Cerebellar cortex (tissue), 1 donor: ENCODE measurements around the gene RABGGTA.

Experiments used
- DNase-seq: peaks from one replicate; pipeline ENCODE4 v3.0.0-alpha.2; 2015; ENCODE audit warnings: low spot score

Gene RABGGTA, protein sequence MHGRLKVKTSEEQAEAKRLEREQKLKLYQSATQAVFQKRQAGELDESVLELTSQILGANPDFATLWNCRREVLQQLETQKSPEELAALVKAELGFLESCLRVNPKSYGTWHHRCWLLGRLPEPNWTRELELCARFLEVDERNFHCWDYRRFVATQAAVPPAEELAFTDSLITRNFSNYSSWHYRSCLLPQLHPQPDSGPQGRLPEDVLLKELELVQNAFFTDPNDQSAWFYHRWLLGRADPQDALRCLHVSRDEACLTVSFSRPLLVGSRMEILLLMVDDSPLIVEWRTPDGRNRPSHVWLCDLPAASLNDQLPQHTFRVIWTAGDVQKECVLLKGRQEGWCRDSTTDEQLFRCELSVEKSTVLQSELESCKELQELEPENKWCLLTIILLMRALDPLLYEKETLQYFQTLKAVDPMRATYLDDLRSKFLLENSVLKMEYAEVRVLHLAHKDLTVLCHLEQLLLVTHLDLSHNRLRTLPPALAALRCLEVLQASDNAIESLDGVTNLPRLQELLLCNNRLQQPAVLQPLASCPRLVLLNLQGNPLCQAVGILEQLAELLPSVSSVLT

DNA sequence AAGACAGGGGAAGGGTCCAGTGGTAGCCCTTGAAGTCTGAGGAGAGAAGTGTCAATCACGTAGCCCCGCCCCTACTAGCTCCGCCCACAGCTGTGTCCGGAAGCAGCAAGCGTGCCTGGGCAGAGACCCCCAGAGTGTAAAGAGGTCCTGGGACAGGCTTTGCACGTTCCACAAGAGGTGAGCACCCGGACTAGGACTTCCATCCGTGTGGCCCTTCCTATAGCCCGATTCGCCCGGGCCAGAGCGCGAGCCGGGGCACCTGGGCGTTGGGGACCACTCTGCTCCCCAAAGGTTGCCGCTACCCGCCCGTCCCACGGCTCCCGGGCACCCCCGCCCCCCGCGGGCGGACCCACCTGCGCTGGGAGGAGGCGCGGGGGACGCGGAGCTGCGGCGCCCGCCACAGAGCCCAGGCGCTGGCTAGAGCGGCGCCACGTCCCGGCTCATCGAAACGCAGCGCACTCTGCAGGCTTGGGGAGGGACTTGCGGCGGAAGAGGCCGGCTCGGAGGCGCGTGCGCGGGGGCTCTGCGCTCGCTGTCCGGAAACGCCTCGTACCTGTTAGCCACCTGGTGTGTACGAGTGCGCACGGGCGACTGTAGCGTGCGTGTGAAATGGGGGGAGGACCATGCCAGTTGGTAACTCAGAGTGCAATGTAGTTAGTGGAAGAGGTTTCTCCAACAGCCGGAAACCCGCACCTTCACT, at the start of gene RABGGTA:
Gene RABGGTA, minus strand, starts transcription at position 464 of the 700 bp plus-strand sequence. CDS start 482 bp downstream, outside the sequence.
- peak; percentile 88 for DNase-seq

DNA sequence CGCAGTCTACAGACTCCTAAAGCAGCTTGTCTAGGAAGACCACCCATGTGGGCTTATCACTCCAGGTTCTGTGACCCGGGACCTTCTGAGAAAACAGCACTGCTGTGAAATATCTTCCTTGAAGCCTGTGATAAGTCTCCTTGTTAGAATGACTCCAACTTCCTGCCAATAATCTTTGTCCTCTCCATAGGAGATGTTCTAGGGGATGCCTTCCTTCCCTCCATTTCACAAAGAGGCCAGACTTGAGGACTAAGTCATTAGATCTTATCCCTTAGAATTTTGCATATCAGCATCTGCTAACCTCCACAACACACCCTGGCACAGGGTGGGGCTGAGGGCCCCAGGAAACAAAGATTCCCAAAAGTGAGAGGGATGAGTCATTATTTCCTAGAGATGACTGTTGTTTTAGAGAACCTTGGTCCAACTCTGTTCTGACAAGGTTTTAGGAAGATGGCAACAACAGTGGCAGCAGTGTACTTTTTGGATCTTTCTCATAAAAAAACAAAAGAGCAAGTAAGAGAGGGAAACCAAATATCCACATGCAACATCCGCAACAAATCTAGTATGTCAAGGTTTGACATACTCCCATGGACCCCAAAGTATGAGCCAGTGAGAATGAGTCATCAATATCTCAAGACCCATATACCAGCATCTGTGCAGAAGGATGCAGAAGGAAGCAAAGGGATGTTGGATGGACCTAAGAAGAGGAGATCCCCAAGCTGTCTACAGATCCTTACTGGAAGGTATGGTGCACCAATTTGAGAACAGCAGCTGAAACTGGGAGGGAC, 45.9 kb upstream of the RABGGTA start:
- DNase-seq, result no peak

DNA sequence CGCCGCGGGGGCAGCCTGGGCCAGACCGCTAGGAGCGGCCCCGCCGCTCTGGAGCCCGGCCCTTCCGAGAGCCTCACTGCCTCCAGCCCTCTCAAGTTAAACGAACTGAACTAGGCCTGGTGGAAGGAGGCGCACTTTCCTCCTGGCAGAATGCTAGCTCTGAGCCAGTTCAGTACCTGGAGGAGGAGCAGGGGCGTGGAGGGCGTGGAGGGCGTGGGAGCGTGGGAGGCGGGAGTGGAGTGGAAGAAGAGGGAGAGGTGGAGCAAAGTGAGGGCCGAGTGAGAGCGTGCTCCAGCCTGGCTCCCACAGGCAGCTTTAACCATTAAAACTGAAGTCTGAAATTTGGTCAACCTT, 45.2 kb upstream of the RABGGTA start:
- DNase-seq, result no peak

DNA sequence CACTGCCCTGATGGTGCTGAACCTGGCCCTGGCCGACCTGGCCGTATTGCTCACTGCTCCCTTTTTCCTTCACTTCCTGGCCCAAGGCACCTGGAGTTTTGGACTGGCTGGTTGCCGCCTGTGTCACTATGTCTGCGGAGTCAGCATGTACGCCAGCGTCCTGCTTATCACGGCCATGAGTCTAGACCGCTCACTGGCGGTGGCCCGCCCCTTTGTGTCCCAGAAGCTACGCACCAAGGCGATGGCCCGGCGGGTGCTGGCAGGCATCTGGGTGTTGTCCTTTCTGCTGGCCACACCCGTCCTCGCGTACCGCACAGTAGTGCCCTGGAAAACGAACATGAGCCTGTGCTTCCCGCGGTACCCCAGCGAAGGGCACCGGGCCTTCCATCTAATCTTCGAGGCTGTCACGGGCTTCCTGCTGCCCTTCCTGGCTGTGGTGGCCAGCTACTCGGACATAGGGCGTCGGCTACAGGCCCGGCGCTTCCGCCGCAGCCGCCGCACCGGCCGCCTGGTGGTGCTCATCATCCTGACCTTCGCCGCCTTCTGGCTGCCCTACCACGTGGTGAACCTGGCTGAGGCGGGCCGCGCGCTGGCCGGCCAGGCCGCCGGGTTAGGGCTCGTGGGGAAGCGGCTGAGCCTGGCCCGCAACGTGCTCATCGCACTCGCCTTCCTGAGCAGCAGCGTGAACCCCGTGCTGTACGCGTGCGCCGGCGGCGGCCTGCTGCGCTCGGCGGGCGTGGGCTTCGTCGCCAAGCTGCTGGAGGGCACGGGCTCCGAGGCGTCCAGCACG, 44.6 kb upstream of the RABGGTA start:
- no peak for DNase-seq

DNA sequence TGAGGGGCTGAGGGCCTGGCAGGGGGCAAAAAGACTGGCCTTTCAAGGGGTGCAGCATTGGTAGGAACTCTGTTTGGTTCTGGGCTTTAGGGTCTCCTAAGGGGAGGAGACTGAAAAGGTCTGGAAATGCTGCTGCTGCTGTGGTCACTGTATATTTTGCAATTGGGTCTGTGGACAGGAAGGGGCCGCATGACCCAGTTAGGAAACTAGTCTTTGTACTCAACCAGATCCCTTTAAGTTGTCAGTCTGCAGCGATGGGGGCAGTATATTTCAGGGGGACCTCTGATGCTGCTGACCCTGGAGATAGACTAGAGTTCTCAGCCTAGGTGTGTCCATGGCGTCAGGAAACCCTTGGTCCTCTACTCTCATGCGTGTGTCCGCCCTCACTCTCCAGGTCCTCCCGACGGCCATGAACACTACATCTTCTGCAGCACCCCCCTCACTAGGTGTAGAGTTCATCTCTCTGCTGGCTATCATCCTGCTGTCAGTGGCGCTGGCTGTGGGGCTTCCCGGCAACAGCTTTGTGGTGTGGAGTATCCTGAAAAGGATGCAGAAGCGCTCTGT, 43.9 kb upstream of the RABGGTA start:
- DNase-seq, result no peak

DNA sequence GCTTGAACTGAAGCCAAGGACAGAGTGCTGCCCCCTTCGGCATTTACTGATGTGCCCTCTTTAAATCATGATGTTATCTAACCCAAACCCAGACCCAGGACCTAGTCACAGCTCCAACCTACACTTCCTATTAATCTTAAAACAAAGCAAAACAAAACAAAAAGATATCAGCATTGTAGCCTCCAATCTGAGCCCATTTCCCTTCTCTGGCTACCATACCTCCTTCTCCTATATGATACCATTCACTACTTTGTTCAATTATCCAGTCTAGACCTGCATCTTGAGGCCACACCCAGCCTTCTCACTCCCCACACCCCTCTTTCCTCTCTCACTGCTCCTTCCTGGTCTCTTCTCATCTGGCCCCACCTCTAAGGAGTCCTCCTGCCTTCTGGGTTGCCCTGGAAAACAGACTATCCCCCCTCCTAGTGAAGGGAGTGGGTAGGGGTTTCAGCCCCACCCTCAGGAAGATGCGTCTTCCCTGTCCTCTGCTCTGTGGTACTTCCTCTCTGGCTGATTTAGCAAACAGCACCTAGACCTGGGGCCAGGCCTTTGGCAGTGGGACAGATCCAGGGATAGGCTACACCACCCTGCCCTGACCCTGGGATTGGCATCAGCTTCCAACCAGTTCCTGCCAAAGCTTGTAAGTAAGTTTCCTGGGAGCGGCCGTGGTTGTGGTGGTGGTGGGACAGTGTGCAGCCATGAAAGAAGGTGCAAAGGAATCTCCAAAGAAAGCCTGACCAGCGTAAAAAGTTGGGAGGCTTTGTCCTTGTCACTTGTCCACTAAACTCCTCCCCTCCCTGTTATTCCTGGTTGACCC, 43.2 kb upstream of the RABGGTA start:
- no peak for DNase-seq

DNA sequence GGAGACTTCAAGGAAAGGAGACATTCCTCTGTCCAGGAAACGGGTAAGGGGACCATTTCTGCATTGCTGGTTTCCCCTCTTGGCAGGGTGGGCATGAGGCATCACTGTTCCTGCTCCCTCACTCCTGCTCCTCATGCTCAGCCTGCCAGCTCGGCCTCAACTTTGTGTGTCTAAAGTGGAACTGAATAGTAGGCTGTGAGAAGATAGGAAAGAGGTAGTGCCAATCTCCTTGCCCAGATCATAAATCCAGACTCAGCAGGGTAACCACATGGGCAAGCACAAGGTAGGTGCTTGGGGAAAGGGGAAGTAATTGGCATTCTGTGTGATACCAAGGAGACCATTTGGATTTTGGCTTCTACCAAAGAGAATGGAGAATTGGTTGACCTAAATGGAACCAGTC, 42.5 kb upstream of the RABGGTA start:
- DNase-seq, result no peak

DNA sequence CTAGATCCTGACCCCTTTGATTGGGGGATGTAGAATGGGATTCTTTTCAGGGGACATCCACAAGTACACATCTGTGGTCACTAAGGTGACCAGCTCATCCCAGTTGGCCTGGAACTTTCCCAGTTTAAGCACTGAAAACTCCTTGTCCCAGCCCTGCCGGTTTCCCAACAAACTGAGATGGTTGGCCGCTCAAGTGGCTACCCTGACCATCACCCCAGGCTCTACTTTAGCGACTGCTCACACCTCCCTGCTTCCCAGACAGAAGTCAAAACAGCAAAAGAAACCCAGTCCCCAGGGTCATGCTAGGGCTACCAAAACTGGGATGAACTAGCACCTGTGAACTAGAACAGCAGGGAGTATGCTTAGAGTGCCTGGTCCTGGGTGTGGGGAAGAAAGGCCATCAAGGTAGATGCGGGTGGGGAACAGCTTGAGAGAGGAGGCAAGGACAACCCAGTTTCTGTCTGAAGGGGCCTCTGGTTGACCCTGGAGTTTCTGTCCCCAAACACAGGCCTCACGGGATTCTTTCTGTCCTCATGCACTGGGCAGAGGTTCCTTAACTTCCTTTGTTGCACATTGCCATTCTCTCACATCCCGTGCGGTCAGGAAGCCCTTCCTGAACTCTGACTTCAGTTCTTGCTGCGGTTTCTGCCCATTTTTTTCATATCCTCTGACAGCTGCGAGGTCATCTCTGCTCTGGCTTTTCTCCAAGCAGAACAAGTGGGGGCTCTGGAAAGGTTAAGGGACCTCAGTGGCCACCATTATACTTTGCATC, 41.5 kb upstream of the RABGGTA start:
- no peak for DNase-seq

DNA sequence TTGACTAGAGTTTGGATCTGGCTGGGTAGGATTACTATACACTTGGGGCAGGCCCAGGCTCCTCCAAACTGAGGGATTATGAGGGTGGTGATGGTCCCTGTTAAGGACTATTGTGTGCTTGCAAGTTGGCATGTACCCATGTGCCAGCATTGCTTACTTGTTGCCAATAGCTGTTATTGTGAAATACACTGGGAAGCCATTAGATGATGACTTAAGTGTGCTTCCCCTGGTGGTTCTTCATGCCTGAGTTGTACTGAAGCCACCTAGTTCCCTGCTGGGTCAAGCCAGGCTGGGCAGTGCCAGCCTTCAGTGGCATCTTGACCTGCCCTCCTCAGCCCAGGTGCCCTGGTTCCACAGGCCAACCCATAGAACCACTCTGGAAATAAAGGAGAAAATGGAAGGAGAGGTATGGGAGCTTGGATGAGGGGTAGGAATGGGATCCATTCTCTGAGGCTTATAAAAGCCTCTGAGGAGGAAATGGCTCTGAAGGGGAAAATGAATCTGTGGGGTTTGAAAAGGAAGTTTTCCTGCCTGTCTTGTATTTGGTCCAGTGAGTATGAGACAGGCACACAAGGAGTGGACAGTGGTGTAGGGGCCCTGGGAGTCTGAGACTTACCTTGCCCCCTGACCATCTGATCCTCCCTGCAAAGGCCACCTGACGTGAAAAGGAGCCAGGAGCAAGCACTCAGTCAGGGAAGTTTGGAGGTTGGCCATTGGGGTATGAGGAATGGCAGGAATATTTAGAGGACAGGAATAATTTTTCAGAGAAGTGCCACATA, 40.6 kb upstream of the RABGGTA start:
- DNase-seq, result no peak

DNA sequence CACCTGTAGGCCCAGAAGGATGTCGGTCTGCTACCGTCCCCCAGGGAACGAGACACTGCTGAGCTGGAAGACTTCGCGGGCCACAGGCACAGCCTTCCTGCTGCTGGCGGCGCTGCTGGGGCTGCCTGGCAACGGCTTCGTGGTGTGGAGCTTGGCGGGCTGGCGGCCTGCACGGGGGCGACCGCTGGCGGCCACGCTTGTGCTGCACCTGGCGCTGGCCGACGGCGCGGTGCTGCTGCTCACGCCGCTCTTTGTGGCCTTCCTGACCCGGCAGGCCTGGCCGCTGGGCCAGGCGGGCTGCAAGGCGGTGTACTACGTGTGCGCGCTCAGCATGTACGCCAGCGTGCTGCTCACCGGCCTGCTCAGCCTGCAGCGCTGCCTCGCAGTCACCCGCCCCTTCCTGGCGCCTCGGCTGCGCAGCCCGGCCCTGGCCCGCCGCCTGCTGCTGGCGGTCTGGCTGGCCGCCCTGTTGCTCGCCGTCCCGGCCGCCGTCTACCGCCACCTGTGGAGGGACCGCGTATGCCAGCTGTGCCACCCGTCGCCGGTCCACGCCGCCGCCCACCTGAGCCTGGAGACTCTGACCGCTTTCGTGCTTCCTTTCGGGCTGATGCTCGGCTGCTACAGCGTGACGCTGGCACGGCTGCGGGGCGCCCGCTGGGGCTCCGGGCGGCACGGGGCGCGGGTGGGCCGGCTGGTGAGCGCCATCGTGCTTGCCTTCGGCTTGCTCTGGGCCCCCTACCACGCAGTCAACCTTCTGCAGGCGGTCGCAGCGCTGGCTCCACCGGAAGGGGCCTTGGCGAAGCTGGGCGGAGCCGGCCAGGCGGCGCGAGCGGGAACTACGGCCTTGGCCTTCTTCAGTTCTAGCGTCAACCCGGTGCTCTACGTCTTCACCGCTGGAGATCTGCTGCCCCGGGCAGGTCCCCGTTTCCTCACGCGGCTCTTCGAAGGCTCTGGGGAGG, 39.5 kb upstream of the RABGGTA start, which contains the start of gene LTB4R:
Gene LTB4R, plus strand, starts transcription at position 857 of the 959 bp plus-strand sequence. CDS start 4,150 bp downstream, outside the sequence.
- DNase-seq, result peak; percentile 47

DNA sequence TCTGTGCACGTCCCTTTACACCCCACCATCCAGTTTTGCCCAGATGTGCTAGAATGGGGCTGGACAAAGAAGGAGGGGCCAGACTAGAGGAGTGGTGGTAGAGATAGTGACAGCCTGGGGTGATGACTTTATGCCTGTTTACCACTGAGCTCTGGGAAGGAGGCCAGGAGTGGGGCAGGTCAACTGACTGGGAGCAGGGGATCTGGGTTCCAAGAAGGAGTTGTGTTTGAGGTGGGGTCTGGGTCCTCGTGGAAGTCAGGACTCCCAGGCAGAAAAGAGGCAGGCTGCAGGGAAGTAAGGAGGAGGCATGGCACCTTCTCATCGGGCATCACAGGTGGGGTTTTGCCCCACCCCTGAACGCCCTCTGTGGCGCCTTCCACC, 38.9 kb upstream of the RABGGTA start:
- no peak for DNase-seq

DNA sequence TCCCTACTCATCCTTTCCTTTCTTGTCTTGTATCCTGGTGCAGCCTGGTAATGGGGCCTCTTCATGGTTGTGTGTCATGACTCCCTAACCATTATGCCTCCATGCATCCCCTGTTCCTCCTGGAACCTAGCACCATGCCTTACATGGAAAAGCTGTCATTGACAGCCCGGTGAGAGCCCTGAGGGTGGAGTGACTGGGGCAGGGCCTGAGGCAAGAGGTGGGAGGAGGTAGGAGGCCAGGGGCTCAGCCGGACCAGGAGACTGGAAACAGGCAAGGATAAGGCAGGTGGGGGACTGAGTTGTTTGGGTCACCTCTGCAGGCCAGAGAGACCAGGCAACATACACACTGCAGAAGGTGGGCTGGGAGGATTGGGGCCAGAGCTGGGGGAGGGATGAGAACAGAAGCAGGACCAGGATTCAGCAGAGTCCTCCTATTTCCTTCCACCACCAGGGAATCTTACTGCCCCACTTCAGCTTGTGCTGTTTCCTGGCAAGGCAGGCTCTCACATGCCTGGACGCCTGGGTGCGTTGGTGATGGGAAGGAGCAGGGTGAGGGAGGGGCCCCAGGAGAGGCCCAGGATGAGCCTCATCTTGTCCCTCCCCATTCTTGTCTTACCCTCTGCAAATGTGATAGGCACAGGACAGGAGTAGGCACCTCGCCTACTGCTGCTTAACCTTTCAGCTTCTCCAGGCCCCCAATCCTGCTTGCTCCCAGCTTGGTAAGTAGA, 38.3 kb upstream of the RABGGTA start, which contains the start of gene LTB4R2:
Gene LTB4R2, plus strand, starts transcription at position 603 of the 727 bp plus-strand sequence. CDS start 525 bp downstream, outside the sequence.
- no peak for DNase-seq

DNA sequence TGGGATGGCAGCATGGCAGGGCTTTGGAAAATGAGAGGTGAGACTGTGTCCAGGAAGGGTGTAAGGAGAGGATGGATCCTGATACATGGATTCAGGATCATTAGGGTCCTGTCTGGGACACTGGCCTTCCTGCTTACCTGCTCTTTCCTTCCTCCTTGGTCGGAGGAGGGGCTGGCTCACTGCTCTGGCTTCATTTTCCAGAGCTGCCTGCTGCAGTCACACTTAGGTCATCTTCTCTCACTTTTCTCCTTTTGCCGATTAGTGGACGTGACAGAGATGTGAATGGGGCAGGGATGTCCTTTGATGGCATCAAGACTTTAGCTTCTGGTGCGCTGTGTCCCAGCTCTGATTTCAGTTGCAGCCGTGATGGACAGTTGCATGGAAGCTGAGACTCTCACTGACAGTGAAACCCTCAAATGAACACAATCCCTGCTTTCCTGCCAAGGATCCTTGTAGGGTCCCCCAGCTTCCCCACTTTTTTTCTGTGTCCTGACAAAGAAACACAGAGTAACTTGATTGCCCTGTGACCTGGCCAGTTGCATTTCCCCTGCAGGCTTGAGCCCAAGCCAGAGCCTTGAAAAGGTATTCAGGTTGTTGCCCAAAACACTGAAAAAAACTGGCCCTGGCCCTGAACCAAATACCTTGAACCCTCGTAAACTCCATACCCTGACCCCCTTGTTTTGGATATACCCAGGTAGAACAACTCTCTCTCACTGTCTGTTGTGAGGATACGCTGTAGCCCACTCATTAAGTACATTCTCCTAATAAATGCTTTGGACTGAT, 37.1 kb upstream of the RABGGTA start:
- DNase-seq, result no peak

DNA sequence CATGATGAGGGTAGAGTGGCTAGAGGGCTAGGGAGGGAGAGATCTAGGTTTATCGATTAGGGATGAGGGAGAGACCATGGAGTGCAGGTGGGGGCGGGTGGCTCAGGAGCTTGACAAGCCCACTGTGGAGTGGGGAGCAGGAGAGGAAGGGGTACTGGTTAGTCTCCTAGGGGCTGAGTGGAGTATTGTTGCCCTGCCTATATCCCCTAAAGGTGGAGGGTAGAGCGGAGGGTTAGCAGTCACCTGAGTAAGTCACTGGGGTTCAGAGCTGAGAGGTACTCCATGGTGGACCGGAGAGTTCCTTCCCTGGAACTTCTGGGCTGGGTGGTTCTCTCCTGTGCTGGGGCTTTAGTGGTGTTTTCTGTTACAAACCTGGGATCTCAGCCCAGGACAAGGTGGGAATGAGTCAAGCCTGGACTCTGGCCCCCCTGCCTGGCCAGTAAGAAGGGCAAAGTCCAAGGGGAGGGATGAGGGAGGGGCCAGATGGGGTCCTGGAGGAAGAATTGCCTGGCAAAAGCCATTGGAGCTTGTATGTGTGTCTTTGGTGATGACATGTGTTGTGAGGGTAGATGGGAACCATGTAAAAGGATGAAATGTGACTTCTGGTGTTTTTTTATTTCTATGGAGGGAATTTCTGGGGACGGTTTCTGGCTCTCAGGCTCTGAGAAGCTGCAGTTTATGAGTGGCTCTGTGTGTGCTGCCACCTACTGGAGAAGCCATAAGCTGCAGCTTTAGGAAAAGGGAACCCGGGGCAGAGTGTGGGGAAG, 36.4 kb upstream of the RABGGTA start, which contains the start of gene CIDEB:
Gene CIDEB, minus strand, starts transcription at position 403 of the 767 bp plus-strand sequence. Its CDS starts 119 bp downstream, at position 284.
- peak; percentile 70 for DNase-seq

DNA sequence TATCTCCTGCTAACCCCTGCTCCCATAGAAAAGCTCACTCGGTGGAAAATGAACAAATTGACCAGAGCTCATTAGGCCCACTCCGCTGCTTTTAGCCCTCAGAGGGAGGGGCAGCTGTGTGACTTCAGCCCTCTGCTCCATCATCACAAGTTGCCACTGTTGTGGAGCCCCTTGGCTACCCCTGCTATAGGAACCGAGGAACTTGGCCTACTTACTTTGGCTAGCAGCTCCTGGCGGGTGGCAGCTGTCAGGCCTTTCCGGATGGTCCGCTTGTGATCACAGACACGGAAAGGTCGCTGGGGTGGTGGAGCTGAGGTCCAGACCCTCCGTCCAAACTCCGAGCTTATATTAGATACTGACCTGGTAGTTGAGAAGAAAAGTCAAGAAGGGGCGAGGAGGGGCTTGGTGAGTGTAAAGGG, 35.8 kb upstream of the RABGGTA start:
- no peak for DNase-seq
